OCI-LY3 (cell line): ENCODE data around the gene ULBP1.

Experiments used
- EZH2phosphoT487 ChIP-seq: fragments of 200-600 bp; shearing (Covaris generic); IDR thresholded peaks from 2 replicates; pipeline ENCODE4 v1.6.1; 2018; ENCODE audit warnings: antibody characterized with exemption, mixed run types, low read depth
- TF ChIP-seq, protein P1 (sequence below): fragments of 200-600, 300-600 bp; sonication (generic); IDR thresholded peaks from 2 replicates; pipeline ENCODE4 v1.5.1; 2014; ENCODE audit warnings: antibody characterized with exemption, low read length, low read depth

DNA sequence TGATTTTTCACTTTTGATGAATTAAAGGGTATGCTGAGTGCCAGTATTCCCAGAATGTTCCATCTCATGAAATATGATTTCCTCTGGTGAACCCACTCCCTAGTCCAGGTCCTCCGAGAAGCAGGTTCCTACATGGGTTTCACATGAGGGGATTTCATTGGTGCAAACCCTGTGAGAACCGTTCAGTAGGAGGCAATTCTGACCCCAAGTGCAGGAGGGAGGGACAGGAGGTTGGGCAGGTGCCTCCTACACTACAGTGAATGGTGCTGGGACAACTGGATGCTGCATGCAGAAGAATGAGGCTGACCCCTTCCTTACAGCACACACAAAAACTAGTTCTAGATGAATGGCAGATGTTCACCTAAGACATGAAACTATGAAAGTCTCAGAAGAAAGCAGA is 27.0 kb upstream of the ULBP1 start:
- TF ChIP-seq, protein P1, sequence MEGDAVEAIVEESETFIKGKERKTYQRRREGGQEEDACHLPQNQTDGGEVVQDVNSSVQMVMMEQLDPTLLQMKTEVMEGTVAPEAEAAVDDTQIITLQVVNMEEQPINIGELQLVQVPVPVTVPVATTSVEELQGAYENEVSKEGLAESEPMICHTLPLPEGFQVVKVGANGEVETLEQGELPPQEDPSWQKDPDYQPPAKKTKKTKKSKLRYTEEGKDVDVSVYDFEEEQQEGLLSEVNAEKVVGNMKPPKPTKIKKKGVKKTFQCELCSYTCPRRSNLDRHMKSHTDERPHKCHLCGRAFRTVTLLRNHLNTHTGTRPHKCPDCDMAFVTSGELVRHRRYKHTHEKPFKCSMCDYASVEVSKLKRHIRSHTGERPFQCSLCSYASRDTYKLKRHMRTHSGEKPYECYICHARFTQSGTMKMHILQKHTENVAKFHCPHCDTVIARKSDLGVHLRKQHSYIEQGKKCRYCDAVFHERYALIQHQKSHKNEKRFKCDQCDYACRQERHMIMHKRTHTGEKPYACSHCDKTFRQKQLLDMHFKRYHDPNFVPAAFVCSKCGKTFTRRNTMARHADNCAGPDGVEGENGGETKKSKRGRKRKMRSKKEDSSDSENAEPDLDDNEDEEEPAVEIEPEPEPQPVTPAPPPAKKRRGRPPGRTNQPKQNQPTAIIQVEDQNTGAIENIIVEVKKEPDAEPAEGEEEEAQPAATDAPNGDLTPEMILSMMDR, result no peak
- no peak for TF ChIP-seq EZH2phosphoT487
